Activated CD4-positive, alpha-beta T cell treated with anti-CD3 and anti-CD28 coated beads, Interleukin-2, amount 50 U/mL, for 16 hours (primary cell): ENCODE data around the gene DENND4C.
A peak's percentile ranks its signal among the peaks of the same experiment; 100 is the strongest.
"Not testable (repeated sequence)": the region's sequence is repeated elsewhere in the genome, so short reads cannot be mapped to it uniquely, and the experiment has no call there.

Experiments
- DNase-seq: peaks from one replicate; pipeline ENCODE4 v3.0.0-alpha.2; 2020

Gene DENND4C

DNA sequence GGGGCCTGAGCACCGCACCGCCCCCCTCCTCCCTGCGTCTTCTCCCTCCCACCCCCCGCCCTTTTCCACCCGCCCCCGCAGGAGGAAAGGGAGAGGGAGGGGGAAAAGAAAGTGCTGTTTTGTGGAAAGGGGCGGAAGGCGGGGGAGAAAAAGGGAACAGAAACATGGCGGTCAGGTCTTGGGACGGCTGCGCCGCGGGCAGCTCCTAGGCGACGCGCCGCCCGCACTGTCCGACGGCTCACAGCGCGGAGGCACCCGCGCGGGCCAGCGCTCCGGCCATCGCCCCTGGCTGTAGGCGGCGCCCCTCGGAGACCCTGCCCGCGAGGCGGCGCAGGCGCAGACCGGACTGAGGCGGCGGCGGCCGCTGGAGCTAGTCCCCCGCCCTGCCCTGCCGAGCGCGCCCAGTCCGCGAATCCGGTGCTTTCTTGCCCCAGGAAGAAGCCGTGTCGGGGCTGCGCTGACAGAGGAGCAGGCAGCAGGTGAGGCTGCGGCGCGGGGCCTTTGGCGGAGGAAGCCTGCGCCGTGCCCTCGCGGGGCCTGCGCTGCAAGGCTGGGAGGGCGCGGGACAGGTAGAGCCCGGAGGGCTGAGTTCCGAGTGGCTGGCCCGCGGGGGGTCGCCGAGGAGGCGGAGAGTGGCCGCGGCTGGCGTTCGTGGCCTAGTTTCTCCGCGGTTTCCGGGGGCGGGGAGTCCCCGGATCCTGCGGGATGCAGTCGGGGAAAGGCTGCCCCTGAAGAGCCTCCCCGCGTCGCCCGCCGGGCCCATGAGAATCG, at the start of gene DENND4C:
TSS of gene DENND4C (plus strand) at position 339 of the 771 bp plus-strand sequence. CDS start 45,482 bp downstream, outside the sequence.
- DNase-seq: peak; percentile 85

- DNase-seq: no peak
These were observed 49.5 kb upstream of the DENND4C start for GRCh38 chr9:19180991-19181390.

DNA sequence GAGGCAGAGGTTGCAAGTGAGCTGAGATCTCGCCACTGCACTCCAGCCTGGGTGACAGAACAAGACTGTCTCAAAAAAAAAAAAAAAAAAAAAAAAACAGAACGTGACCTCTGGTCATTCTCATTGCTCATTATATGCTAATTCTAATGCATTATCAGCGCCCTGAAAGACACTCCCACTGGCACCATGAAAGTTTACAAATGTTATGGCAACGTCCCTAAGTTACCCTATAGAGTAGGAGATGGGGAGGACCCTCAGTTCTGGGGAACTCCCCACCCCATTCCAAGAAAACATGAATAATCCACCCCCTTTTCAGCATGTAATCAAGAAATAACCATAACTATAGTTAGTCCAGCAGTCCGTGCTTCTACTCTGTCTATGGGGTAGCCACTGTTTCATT, 48.9 kb upstream of the DENND4C start:
- DNase-seq: no peak

DNA sequence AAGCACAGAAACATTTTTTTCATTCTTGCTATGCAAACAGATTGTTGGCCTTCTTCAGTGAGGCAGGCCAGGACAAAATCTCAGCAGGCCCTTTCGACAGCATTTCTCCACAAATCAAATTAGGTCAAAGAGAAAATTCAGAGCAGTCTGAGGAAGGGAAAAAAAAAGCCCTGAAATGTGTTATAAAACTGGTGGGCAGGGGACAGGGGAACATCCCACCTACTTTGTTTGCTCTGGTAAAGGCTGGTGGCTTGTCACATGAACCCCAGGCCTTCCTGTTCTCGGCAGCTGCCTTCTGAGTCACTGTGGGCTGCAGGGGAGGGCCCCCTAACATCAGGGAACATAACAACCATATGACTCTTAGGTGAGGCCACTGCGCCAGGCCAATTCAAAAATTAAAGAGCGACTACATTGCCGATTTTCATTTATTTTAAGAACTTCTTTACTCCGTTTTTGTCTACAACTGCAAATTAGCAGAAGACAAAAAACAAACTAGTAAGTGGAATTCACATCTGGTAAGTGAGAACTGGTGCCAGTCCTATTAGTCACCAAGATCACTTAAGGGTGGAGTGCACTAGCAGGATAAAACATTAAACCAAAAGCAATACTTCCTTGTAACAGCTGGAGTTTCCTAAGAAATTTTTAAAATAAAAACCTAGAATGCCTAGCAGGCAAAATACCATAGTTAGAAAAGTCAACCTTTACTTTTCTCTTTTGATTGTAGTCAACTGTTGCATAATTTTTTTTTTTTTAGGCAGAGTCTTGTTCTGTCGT, 46.2 kb upstream of the DENND4C start:
- peak; percentile 93 for DNase-seq

DNA sequence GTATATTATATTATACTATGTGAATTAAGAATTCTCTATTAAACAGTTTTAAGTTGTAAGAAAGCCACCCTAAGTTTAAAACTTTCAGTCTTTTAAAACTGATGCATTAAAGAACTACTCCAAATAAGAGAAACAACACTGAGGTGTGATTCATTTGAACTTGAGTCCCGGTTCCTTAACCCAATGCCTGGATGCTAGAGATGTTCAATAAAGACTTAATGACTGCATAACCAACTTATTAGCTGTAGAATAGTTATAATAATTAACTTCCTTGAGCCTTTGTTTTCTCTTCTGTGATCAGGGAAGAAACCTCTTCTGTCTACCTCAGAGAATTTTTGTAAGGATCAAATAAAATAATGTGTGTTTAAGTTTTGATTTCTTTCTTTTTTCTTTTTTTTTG, 45.3 kb upstream of the DENND4C start:
- DNase-seq: no peak

DNA sequence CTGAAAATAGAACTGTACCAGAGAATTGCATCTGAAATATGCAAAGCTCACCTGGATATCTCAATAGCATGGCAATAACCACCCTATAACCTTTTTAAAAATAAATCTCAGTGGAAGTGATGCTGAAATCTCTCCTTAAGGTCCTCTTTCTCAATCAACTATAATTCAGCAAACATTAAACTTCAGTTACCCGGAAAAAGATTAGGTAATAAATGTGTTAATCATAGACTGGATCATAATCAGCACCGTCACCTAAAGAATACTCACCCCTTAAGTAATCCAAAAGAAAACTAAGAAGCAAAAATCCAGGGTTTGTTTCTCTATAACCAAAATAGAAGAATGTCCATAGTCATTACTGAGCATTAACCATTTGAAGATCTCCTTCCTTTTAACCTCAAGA, 44.3 kb upstream of the DENND4C start:
- DNase-seq: no peak

DNA sequence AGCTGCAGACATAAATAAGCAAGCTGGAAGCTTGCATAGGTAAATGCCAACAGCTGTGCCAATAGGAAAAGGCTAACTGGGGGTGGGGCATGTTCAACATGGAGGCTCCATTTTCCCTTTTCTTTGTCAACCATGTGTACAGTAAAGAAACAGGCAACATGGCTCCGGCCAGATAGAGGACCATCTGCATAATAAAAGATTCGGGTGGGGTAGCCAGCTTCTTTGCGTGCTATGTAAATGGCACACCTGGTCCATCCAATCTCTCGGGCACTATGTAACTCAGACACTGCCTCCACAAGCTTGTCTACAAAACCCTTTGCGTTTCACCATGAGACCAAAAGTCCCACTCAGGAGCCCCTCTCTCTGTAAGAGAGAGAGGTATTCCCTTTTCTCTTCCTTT, 41.7 kb upstream of the DENND4C start:
- no peak for DNase-seq

DNA sequence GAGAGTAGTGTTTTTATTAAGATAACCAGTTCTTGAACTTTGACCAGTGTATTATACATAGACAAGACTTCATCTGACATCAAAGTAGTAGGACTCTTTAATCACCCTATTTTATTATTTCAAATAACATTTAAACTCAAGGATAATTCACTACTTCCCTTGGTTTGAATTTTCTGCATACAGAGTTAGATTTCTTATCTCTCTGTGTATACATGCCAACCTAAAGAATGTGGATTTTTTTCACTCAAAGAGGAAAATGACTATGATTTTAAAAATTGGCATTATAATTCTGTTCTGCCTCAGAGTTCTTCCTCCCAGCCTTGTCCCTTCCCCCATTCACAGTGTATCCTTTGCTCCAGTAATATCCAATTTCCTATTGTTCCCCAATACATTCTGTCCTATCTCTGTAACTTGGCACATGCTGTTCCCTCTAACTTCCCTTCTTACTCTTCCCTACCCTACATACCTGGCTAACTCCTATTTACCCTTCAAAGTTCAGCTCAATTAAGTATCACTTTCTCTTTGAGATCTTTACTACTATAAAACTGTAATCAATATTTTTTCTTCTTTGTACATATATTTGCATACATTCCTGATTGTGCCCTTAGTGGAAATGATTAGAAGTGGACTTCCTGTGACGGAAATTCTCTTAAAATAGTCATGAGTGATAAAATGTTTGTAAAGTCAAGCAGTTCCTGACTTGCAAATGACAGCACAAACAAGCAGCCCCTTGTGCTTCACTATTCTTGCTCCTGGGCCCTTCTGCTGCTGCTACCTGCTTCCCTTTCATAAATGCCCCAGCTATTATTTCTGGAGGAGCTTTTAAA, 38.1 kb upstream of the DENND4C start:
- DNase-seq: no peak

GRCh38 chr9:19193029-19193324, 37.5 kb upstream of the DENND4C start:
- DNase-seq: no peak

DNA sequence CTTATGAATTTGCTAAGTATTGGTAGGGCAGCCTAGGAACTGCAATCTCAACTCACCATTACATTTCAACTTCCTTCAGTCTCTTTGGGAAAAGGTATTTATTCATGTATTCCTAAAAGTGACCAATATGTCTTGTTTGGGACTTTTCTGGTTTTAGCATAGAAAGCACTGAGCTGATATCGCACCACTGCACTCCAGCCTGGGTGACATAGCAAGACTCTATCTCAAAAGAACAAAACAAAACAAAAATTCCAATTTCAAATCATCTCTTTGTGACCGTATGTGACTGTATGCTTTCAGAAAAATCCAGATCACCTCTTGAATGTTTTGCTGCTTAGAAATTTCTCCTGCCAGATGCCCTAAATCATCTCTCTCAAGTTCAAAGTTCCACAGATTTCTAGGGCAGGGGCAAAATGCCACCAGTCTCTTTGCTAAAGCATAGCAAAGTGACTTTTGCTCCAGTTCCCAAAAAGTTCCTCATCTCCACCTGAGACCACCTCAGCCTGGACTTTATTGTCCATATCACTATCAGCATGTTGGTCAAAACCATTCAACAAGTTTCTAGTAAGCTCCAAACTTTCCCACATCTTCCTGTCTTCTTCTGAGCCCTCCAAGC, 37.0 kb upstream of the DENND4C start:
- DNase-seq: not testable (repeated sequence)

DNA sequence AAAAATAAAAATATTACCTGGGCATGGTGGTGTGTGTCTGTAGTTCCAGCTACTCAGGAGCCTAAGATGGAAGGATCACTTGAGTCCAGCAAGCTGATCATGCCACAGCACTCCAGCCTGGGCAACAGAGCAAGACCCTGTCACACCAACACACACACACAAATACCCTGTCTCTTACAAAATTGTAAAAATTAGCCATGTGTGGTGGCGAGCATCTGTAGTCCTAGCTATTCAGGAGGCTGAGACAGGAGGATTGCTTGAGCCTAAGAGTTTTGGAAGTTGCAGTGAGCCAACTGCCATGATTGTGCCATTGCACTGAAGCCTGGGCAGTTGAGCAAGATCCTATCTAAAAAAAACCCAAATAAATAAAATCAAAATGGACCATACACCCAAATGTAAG, 32.1 kb upstream of the DENND4C start:
- no peak for DNase-seq

DNA sequence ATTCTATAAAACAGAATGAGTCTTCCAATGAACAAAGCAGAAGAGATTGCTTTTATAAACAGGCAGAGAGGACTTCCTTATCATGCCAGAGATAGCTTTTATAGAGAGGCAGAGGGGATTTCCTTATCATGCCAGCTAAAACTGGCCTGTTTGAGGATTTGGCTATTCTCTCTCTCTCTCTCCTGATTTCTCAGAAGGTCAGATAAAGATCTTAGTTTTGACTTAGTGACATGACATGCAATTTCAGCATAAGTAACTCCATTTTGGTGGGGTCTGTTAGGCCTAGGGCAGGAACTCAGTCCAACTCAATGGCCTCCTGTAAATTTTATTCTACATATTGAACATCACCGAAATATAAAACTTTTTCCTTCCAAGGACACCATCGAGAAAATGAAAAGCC, 31.5 kb upstream of the DENND4C start:
- DNase-seq: peak; percentile 20

DNA sequence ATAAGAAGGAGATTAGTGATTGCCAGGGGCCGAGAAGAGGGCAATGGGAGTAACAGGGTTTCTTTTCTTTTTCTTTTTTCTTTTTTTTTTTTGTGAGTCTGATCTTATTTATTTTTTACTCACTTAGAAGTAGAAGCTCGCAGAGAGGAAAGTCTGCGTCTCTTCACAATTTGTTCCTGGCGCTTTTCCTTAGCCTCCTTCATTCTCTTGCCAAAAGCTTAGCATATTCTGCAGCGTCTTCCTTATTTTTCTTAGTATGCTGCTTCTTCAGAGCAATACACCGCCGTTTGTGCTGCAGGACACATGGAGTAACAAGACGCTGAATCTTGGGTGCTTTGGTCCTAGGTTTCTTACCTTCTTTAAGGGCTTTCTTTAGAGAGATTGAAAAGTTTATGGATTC, 30.3 kb upstream of the DENND4C start:
- DNase-seq: no peak

DNA sequence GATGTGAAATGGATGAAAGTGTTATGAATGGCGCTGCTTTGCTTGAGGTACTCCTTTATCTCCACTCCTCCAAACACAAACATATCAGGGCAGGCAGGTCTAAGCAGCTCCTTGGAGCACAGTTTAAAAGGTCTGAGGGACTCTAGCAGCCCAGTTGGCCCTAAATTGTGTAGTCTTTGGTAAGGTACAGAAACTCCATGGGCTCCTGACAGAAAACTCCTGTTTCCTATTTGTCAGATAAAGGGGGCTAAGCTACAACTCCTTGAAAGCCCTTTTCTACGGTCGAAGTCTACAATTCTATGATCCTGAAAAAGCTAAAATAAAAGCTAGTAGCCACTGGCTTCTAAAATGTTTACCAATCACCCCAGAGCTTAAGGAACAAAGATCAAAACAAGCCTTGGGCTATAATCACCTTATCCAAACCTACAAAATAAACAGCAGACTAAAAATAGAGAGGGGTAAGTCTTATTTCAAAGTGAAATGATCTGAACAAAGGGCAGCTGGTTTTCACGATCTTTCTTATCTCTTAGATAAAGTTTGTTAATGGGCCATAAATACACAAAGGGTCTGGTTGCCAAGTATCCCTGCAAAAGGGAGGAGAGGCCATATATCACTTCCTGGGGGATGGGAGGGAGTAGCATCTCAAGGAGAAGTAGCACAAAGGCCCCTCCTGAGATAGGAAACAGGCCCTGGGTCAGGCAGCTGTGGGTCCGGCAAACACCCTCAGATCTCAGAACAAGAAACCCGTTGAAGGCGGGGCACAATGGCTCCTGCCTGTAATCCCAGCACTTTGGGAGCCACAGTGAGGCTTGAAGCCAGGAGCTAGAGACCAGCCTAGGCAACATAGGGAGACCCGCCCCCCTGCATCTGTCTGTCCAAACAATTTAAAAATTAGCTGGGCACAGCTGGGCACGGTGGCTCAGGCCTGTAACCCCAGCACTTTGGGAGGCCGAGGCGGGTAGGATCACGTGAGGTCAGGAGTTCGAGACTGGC, 28.3 kb upstream of the DENND4C start:
- no peak for DNase-seq

- no peak for DNase-seq
These were observed 27.4 kb upstream of the DENND4C start for GRCh38 chr9:19203058-19203457.

DNA sequence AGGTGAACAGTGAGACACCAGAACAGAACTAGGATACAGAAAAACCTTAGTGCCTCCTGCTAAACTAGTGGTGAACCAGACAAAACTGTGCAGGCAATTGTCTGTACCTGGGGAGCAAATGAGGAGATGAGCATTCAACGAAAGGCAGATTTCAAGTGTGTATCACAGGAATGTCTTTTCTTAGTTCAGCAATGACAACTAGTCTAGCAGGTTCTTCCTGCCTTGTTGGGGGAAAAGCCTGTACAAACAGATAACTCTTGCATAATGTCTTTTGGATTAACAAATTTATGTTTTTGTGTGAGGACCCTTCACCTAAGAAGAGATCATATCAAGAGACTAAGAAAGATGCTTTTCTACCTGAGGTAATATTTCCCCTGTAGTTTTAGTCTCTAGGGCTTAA, 21.8 kb upstream of the DENND4C start:
- DNase-seq: no peak

GRCh38 chr9:19209188-19209587, 21.3 kb upstream of the DENND4C start:
- DNase-seq: no peak

DNA sequence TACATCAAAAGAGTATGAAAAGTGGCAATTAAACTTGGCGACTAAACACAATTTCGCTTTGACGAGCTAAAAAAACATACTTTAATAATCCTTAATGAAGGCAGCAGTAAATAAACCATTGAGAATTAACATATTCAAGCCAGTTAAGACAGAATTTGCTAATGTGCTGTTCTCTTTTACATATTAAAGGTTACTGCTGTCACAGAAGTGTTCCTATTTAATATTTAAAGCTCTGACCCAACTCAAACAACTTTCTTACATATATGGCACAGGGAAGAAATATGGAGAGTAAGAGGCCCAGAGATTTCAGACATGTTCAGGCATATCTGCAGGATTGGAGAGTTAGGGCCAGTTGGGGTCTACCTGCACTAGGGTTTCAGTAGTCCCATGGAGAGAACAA, 16.7 kb upstream of the DENND4C start:
- DNase-seq: no peak

DNA sequence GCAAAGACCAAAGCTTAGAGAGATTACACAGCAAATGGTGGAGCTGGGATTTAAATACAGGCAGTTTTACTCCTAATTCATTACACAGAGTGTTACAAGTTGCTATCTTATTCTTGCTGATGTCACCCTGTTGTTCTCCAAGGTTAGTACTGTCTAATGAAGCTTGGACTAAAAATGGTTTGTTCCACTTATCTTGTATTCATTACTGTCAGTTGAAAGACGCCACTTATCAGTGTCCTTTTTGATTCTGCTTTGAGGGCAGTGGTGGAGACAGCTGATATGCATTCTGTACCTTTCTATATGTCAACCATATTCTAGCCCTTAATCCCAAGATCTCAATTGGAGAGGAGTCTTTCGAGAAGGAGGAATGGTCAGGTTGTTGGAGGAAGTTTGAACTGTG, 14.0 kb upstream of the DENND4C start:
- no peak for DNase-seq

- DNase-seq: no peak
These were observed 9.2 kb upstream of the DENND4C start for GRCh38 chr9:19221326-19221725.

DNA sequence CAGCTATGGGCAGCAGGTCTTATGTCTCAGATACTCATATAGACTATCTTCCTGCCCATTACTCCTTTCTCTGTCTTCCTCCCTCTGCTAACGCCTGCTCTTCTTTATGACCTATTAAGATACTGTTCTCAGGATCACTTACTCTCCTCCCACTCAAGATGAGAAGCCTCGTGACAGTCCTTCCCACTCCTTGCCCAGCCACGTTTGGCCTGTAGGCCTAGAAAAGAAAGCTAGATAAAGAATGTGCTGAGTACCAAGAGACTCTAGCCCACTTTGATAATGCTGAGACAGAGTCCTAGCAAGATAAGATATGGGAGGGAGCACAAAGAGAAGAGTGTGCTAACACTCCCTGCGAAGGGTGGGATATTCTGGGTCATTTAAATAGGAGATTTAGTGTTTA, 6.8 kb upstream of the DENND4C start:
- no peak for DNase-seq

GRCh38 chr9:19224563-19224962, 5.9 kb upstream of the DENND4C start:
- DNase-seq: no peak
